Mucosa of descending colon (tissue), 3 donors: Measurements from ENCODE around the gene SAMD4A. TPM values are rescaled to one million over a fixed set of nuclear protein-coding genes. Genes with fewer than 3 reads are reported as not detected.
"Not testable (repeated sequence)": the region's sequence is repeated elsewhere in the genome, so short reads cannot be mapped to it uniquely, and the experiment has no call there.

ENCODE experiments used
- ATAC-seq: fragments of 200-7000 bp; cut with Tn5 transposase; one replicate; pipeline ENCODE4 v1.9.1; 2020; ENCODE audit warnings: mild to moderate bottlenecking, moderate library complexity
- DNase-seq, 3 donors: peaks; one replicate each; pipeline ENCODE4 v3.0.0-alpha.2; 2020
- H3K36me3 ChIP-seq: fragments of 200-600 bp; one replicate; pipeline ENCODE4 v1.8.0; 2021; ENCODE audit warnings: low read depth, mild to moderate bottlenecking
- H3K4me1 ChIP-seq: fragments of 200-600 bp; one replicate; pipeline ENCODE4 v1.8.0; 2021; ENCODE audit warnings: low read depth, mild to moderate bottlenecking
- H3K4me3 ChIP-seq: fragments of 200-600 bp; one replicate; pipeline ENCODE4 v1.8.0; 2021; ENCODE audit warnings: mild to moderate bottlenecking
- H3K9me3 ChIP-seq: fragments of 200-600 bp; one replicate; pipeline ENCODE4 v1.8.0; 2021; ENCODE audit warnings: mild to moderate bottlenecking
- intact Hi-C, 2 donors: fragments of 100-400 bp; cut with DNase I in 1 of 2; cut with micrococcal nuclease in 1 of 2; formaldehyde crosslinking; loops; one replicate each; pipeline versions ENCODE4 v1.11.0 to v1.11.1; 2022; cut with DNase I, micrococcal nuclease
- total RNA-seq, 3 donors: library from RNA; stranded (reverse); fragmentation: NEBNext Ultra II Directional in 2 of 3; extraction: Animal tissue kit (Norgen Biotek cat#: 25700) in 2 of 3; gene quantifications; one replicate each; pipeline versions ENCODE4 v1.2.1 to v1.2.4, GENCODE V29; 2021 to 2023
- TF ChIP-seq, protein P1 (sequence below): fragments of 200-600 bp; IDR thresholded peaks from one replicate; pipeline ENCODE4 v1.8.0; 2022; ENCODE audit warnings: antibody characterized with exemption, mild to moderate bottlenecking
- donor health status: DM: no; HTN: no; CAD: no; lungs with moderate emphysema.
- donor health status: DM: no; HTN: no; CAD: no.
- donor health status: DM: no; HTN: yes; CAD: no.

Gene SAMD4A
- total RNA-seq, 3 donors from 2014 or later = 14.7 to 82.1 (median 16.5) TPM

DNA sequence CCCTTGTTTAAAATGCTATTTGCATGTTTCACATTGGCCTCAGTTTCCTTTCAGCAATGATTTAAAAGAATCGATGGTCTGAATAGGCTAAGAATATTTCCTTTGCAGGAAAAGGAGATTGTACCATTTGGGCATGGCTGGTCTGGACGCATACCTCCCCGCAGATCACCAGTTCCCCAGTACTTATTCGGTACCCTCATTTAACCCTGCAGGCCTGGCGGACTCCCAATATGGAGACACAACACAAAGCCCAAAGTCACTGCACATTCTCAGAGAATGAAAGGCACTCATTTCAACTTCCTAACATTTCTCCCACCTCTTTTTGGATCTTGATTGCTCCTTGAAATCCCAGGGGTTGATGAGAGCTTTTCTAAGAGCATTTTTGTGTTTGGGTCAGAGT, 182.8 kb downstream of the SAMD4A start:
- TF ChIP-seq, protein P1, sequence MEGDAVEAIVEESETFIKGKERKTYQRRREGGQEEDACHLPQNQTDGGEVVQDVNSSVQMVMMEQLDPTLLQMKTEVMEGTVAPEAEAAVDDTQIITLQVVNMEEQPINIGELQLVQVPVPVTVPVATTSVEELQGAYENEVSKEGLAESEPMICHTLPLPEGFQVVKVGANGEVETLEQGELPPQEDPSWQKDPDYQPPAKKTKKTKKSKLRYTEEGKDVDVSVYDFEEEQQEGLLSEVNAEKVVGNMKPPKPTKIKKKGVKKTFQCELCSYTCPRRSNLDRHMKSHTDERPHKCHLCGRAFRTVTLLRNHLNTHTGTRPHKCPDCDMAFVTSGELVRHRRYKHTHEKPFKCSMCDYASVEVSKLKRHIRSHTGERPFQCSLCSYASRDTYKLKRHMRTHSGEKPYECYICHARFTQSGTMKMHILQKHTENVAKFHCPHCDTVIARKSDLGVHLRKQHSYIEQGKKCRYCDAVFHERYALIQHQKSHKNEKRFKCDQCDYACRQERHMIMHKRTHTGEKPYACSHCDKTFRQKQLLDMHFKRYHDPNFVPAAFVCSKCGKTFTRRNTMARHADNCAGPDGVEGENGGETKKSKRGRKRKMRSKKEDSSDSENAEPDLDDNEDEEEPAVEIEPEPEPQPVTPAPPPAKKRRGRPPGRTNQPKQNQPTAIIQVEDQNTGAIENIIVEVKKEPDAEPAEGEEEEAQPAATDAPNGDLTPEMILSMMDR = no peak
- no peak for ATAC-seq
- DNase-seq = no peak
- H3K36me3 ChIP-seq = no peaks in the 10 kb centered on the region
- H3K4me1 ChIP-seq = no peaks in the 10 kb centered on the region
- no peaks in the 10 kb centered on the region for H3K9me3 ChIP-seq
- intact Hi-C loops = no loop called here
- no peak overlapping the region for H3K4me3 ChIP-seq

- ATAC-seq, H3K4me3 ChIP-seq, H3K4me1 ChIP-seq, intact Hi-C loops, H3K9me3 ChIP-seq, H3K36me3 ChIP-seq, DNase-seq: not testable (repeated sequence)
These were observed 185.7 kb downstream of the SAMD4A start for GRCh38 chr14:54752611-54753010.

DNA sequence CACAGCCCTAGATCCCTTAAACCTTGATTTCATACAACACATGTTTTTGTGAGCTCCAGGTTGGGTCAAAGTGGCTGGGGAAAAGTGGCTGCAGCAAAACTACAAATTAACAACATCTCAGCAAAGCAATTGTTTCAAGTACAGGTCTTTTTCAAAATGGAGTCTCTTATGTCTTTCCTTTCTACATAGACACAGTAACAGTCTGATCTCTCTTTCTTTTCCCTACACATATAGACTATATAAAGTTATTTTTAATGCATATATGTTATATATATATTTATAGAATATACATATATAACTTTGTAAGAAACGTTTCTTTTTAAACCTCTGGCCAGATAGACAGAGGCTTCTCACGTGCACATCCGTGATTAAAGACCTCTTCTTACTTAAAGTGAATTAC, 186.5 kb downstream of the SAMD4A start:
- H3K36me3 ChIP-seq, ATAC-seq, DNase-seq, H3K9me3 ChIP-seq, H3K4me3 ChIP-seq, H3K4me1 ChIP-seq, intact Hi-C loops: not testable (repeated sequence)

DNA sequence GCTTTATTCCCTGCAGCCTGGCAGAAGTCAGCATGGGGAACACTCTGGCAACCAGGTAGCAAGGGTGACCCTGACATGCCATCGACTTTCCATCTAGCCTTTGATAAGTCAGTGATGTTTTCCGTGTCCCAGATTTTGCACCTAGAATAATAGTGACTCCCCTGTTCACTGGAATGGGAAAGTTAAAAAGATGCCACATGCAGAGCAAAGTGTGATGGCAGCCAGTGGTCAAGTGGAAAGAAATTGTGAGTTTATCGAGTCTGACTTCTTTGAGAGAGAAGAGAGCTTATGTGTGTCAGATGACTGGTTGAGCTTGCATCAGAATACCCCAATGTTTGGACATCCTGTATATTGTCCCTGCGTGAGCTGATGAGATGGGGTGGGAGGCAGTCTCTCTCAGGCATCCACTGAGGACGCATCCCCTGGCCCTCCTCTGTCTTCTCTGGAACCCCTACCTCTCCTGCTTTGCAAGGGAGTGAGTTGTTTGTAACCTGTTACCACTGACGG, 187.2 kb downstream of the SAMD4A start:
- intact Hi-C loops = no loop called here
- Histone ChIP-seq H3K9me3 (no peaks in the 10 kb centered on the region), H3K36me3 (no peaks in the 10 kb centered on the region), H3K4me1 (peaks cover 3% of the 10 kb centered on the region), H3K4me3 (no peak overlapping the region)
- no peak for ATAC-seq
- TF ChIP-seq, protein P1 = no peak
- no peak for DNase-seq

DNA sequence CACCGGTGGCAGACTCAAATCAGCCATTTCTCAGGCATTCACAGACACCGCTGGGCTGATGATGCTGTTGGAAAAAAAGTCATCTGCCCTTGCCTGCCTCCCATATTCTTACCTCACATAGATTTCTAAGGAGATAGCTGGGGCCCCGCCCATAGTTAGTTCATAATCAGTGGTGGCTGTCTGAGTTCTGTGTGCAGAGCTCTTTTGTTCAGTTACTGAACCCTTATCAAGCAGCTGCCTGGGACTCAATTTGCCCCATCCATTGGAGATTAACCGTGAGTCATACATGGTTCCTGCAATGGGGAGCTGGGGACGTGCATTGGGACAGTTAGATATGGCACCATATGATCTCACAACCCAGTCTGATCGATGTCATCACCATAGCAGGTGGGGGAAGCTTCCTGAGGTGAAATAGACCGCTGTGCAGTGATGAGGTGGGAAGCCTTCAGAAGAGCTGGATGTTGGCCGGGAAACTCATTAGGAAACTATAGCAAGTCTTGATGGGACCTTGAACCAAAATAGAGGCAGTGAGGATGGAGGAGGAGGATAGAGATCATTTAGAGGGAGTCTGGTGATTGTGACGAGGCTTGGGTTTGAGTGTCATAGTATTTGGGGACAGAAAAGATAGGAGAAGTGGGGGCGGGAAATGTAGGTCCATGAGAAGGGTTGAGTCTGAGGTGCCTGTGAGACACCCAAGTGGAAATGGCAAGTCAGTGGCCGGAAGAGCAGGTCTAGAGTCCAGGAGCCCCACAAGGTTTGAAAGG, 187.9 kb downstream of the SAMD4A start:
- DNase-seq (no peak), ATAC-seq (no peak)
- H3K36me3 ChIP-seq = no peaks in the 10 kb centered on the region
- TF ChIP-seq, protein P1 = no peak
- H3K4me1 ChIP-seq = peaks cover 3% of the 10 kb centered on the region
- H3K9me3 ChIP-seq = no peaks in the 10 kb centered on the region
- intact Hi-C loops = no loop called here
- H3K4me3 ChIP-seq = no peak overlapping the region

DNA sequence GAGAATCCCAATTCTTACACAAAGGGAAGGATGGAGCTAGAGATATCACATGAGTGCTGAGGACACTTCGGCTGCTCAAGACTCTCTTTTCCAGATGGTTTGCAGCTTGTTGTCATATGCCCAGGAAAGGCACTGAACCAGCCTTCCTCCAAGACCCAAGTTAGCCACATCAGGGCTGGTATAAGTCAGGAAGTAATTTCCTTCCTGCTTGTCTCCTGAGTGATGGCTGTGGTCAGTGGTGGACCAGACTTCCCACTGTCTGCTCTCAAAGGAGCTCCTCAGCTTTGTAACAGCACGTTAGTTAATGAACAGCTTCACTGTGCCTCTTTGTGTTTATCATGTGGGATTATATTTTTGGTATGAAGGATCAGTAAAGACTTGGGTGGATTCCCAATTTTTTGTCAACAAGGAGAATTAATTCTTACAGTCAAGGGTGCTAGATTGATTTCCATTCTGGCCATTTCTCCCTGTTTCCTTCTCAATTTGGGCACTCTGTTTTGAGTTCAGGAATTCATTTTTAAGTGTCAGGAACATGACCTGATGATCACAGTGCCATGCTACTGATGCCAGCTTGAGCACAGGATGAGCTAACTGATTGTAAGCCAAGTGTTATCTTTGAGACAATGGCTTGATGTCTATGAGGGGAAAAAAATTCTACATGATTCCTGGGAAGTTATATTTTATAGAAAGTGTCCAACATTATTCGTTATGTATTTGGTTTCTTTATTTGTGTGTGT, 189.9 kb downstream of the SAMD4A start:
- Histone ChIP-seq H3K4me3 (no peak overlapping the region), H3K4me1 (peaks cover 3% of the 10 kb centered on the region), H3K9me3 (no peaks in the 10 kb centered on the region), H3K36me3 (no peaks in the 10 kb centered on the region)
- DNase-seq = no peak
- ATAC-seq = no peak
- TF ChIP-seq, protein P1 = no peak
- intact Hi-C loops = no loop called here
